IMR-90 (cell line): ENCODE data around the gene ATF6B. TPM values are rescaled to one million over a fixed set of nuclear protein-coding genes. Genes with fewer than 3 reads are reported as not detected.

Experiments
- ATAC-seq: fragments of 200-7000 bp; cut with Tn5 transposase; 2 replicates; pipeline ENCODE4 v1.9.1; 2020; ENCODE audit warnings: low read depth, mild to moderate bottlenecking, moderate library complexity
- BruUV-seq: library from RNA; stranded (reverse); fragments of 400-500 nt; replicated peaks from 2 replicates; lab custom pipeline; 2021; lab: Mats Ljungman, UMichigan
- CTCF ChIA-PET: fragments of 300-600 bp; formaldehyde crosslinking; extraction: SDS; loops from one replicate; lab custom pipeline; 2021; ENCODE audit warnings: antibody characterized with exemption; lab: Yijun Ruan, JAX
- POLR2A ChIA-PET: fragments of 300-600 bp; sonication (Branson Sonifier 250); formaldehyde crosslinking; loops from one replicate; lab custom pipeline; 2022; ENCODE audit warnings: antibody characterized with exemption; ENCODE audit not compliant: unreplicated experiment; lab: Charles Lee
- DNase-seq: peaks from one replicate; pipeline ENCODE4 v3.0.0; 2013
- H2AFZ ChIP-seq: replicated peaks from 2 replicates; pipeline ENCODE3; 2013; ENCODE audit warnings: low read length, mild to moderate bottlenecking; ENCODE audit not compliant: poor library complexity
- H2AK5ac ChIP-seq: 2 replicates; pipeline ENCODE4 v1.6.1; 2013; ENCODE audit warnings: low read depth, low read length, inconsistent platforms
- H2AK9ac ChIP-seq: replicated peaks from 2 replicates; pipeline ENCODE3; 2013; ENCODE audit warnings: mild to moderate bottlenecking, low read depth, low read length, moderate library complexity; ENCODE audit not compliant: poor library complexity
- H2BK120ac ChIP-seq: 2 replicates; pipeline ENCODE4 v1.6.1; 2013; ENCODE audit warnings: low read depth, low read length, inconsistent platforms
- H2BK15ac ChIP-seq: 3 replicates; pipeline ENCODE4 v1.6.1; 2013; ENCODE audit warnings: low read depth, low read length, inconsistent platforms
- H2BK20ac ChIP-seq: 2 replicates; pipeline ENCODE4 v1.6.1; 2013; ENCODE audit warnings: low read depth, mild to moderate bottlenecking, inconsistent platforms, low read length, moderate library complexity
- H2BK5ac ChIP-seq: 2 replicates; pipeline ENCODE4 v1.6.1; 2013; ENCODE audit warnings: mild to moderate bottlenecking, low read depth, low read length, inconsistent platforms; ENCODE audit not compliant: poor library complexity, severe bottlenecking
- H3K14ac ChIP-seq: replicated peaks from 2 replicates; pipeline ENCODE4 v1.6.1; 2013; ENCODE audit warnings: low read depth, low read length, inconsistent platforms
- H3K18ac ChIP-seq: 2 replicates; pipeline ENCODE4 v1.6.1; 2013; ENCODE audit warnings: low read depth, low read length, control low read depth
- H3K23ac ChIP-seq: 2 replicates; pipeline ENCODE4 v1.6.1; 2013; ENCODE audit warnings: low read depth, low read length, inconsistent platforms
- H3K27ac ChIP-seq: 2 replicates; pipeline ENCODE4 v1.5.1; 2013; ENCODE audit warnings: mild to moderate bottlenecking, control low read depth, low read length; ENCODE audit not compliant: insufficient read depth
- H3K27me3 ChIP-seq: 2 replicates; pipeline ENCODE4 v1.6.1; 2013; ENCODE audit warnings: low read length; ENCODE audit not compliant: control insufficient read depth, insufficient read depth
- H3K36me3 ChIP-seq: 2 replicates; pipeline ENCODE4 v1.6.1; 2013; ENCODE audit warnings: low read length, mixed read lengths; ENCODE audit not compliant: control insufficient read depth, insufficient read depth
- H3K4ac ChIP-seq: 2 replicates; pipeline ENCODE4 v1.6.1; 2013; ENCODE audit warnings: low read depth, low read length, inconsistent platforms
- H3K4me1 ChIP-seq: 2 replicates; pipeline ENCODE4 v1.6.1; 2013; ENCODE audit warnings: low read length, mixed read lengths; ENCODE audit not compliant: control insufficient read depth, insufficient read depth
- H3K4me2 ChIP-seq: 2 replicates; pipeline ENCODE4 v1.6.1; 2013; ENCODE audit warnings: low read depth, mild to moderate bottlenecking, control low read depth, low read length, moderate library complexity
- H3K4me3 ChIP-seq: 2 replicates; pipeline ENCODE4 v1.5.1; 2013; ENCODE audit warnings: low read depth, mild to moderate bottlenecking, control low read depth, low read length, moderate library complexity; ENCODE audit not compliant: insufficient read depth
- H3K56ac ChIP-seq: 2 replicates; pipeline ENCODE4 v1.6.1; 2013; ENCODE audit warnings: low read length, inconsistent platforms; ENCODE audit not compliant: insufficient read depth; ENCODE audit errors: extremely low read depth
- H3K79me1 ChIP-seq, 2 experiments: 2 replicates each; pipeline ENCODE4 v1.6.1; 2013; ENCODE audit warnings: low read length in 2 of 2, inconsistent platforms in 1 of 2, low read depth in 1 of 2
- H3K9ac ChIP-seq: 2 replicates; pipeline ENCODE4 v1.6.1; 2013; ENCODE audit warnings: low read depth, low read length, control low read depth
- H3K9me1 ChIP-seq: 2 replicates; pipeline ENCODE4 v1.6.1; 2013; ENCODE audit warnings: low read length, inconsistent platforms; ENCODE audit not compliant: insufficient read depth
- H3K9me3 ChIP-seq: 2 replicates; pipeline ENCODE4 v1.6.1; 2013; ENCODE audit warnings: low read length; ENCODE audit not compliant: control insufficient read depth, insufficient read depth
- H4K20me1 ChIP-seq: 2 replicates; pipeline ENCODE4 v1.6.1; 2013; ENCODE audit warnings: low read length, inconsistent platforms; ENCODE audit not compliant: insufficient read depth
- H4K5ac ChIP-seq: 2 replicates; pipeline ENCODE4 v1.6.1; 2013; ENCODE audit warnings: mild to moderate bottlenecking, low read depth, low read length, control low read depth
- H4K8ac ChIP-seq, 2 experiments: 2 replicates each; pipeline ENCODE4 v1.6.1; 2013; ENCODE audit warnings: low read depth in 2 of 2, low read length in 2 of 2, control low read depth in 1 of 2, inconsistent platforms in 1 of 2
- H4K91ac ChIP-seq: 2 replicates; pipeline ENCODE4 v1.6.1; 2013; ENCODE audit warnings: low read depth, low read length, inconsistent platforms; ENCODE audit not compliant: insufficient read depth
- BHLHE40 ChIP-seq: fragments of 150-350 bp; IDR thresholded peaks from 2 replicates; pipeline ENCODE4 v1.6.1; 2016; ENCODE audit warnings: mild to moderate bottlenecking, low read depth, low read length
- CEBPB ChIP-seq: IDR thresholded peaks from 2 replicates; pipeline ENCODE4 v1.6.1; 2012; ENCODE audit warnings: low read depth, low read length, improper control_type of control experiment
- CHD1 ChIP-seq: IDR thresholded peaks from 2 replicates; pipeline ENCODE4 v1.6.1; 2012; ENCODE audit warnings: low read depth, low read length, improper control_type of control experiment
- ELK1 ChIP-seq: fragments of 150-350 bp; IDR thresholded peaks from 2 replicates; pipeline ENCODE4 v1.6.1; 2016; ENCODE audit warnings: low read depth, mild to moderate bottlenecking, low read length, moderate library complexity, borderline replicate concordance
- FOS ChIP-seq: fragments of 150-350 bp; IDR thresholded peaks from 2 replicates; pipeline ENCODE4 v1.6.1; 2016; ENCODE audit warnings: low read depth, low read length
- MAFK ChIP-seq: IDR thresholded peaks from 2 replicates; pipeline ENCODE4 v1.6.1; 2012; ENCODE audit warnings: low read depth, low read length, improper control_type of control experiment
- MAZ ChIP-seq: IDR thresholded peaks from 2 replicates; pipeline ENCODE4 v1.6.1; 2012; ENCODE audit warnings: low read depth, mild to moderate bottlenecking, low read length, improper control_type of control experiment, moderate library complexity, borderline replicate concordance
- MXI1 ChIP-seq: IDR thresholded peaks from 2 replicates; pipeline ENCODE4 v1.6.1; 2012; ENCODE audit warnings: low read depth, mild to moderate bottlenecking, low read length, moderate library complexity, borderline replicate concordance
- NFE2L2 ChIP-seq: fragments of 150-350 bp; IDR thresholded peaks from 2 replicates; pipeline ENCODE4 v1.6.1; 2016; ENCODE audit warnings: low read depth, mild to moderate bottlenecking, low read length
- POLR2A ChIP-seq: IDR thresholded peaks from 2 replicates; pipeline ENCODE4 v1.6.1; 2012; ENCODE audit warnings: mild to moderate bottlenecking, low read depth, low read length
- RAD21 ChIP-seq: IDR thresholded peaks from 2 replicates; pipeline ENCODE4 v1.6.1; 2012; ENCODE audit warnings: low read length, improper control_type of control experiment
- RCOR1 ChIP-seq: IDR thresholded peaks from 2 replicates; pipeline ENCODE4 v1.6.1; 2012; ENCODE audit warnings: mild to moderate bottlenecking, low read length, improper control_type of control experiment; ENCODE audit not compliant: insufficient replicate concordance
- RFX5 ChIP-seq: IDR thresholded peaks from 2 replicates; pipeline ENCODE4 v1.8.0; 2012; ENCODE audit warnings: low read depth, mild to moderate bottlenecking, low read length, moderate library complexity
- SMC3 ChIP-seq: fragments of 150-350 bp; IDR thresholded peaks from 2 replicates; pipeline ENCODE4 v1.6.1; 2016; ENCODE audit warnings: low read depth, mild to moderate bottlenecking, antibody characterized with exemption, low read length, moderate library complexity
- WGBS, 2 experiments: methylation state at CpG; one replicate each; pipeline versions ENCODE4 v1.1.5 to v1.1.7; 2013; ENCODE audit warnings: missing lambda C conversion rate in 2 of 2; ENCODE audit not compliant: insufficient read length in 1 of 2; ENCODE audit errors: extremely low coverage in 2 of 2; 5-methylcytosine and 5-hydroxymethylcytosine counted together
- dilution Hi-C: fragments of 300-500 bp; cut with HindIII; formaldehyde crosslinking; loops from one replicate; pipeline ENCODE4 v1.14.3; 2018; ENCODE audit warnings: low sequenced_read_pairs; ENCODE audit not compliant: unreplicated experiment
- in situ Hi-C: fragments of 300-500 bp; cut with MboI; formaldehyde crosslinking; loops from 3 replicates; pipeline ENCODE4 v1.14.3; 2019; ENCODE audit warnings: low sequenced_read_pairs, inconsistent platforms, mixed read lengths
- intact Hi-C: fragments of 100-400 bp; cut with micrococcal nuclease; formaldehyde crosslinking; loops from 2 replicates; pipeline ENCODE4 v1.10.0; 2022
- polyA plus RNA-seq, 3 experiments: library from polyadenylated mRNA; depleted of rRNA; stranded (reverse); fragments of >200 nt; gene quantifications; 2 replicates each; pipeline ENCODE4 v1.2.3, GENCODE V29; 2012; ENCODE audit warnings: low replicate concordance in 1 of 3
- total RNA-seq: library from RNA; depleted of rRNA; stranded (reverse); fragments of >200 nt; gene quantifications from 2 replicates; pipeline ENCODE4 v1.2.3, GENCODE V29; 2012
- TF ChIP-seq, protein P1 (sequence below): conservative IDR thresholded peaks from 2 replicates; pipeline ENCODE4 v1.5.1; 2012; ENCODE audit warnings: mild to moderate bottlenecking, low read depth, low read length, improper control_type of control experiment
- TF ChIP-seq, protein P2 (sequence below): fragments of 150-350 bp; IDR thresholded peaks from 2 replicates; pipeline ENCODE4 v1.6.1; 2017; ENCODE audit warnings: mild to moderate bottlenecking, antibody characterized with exemption, low read length, low read depth

Gene ATF6B
- total and polyA plus RNA-seq, 2 of the 4 experiments (the other 2 are of a cell fraction): 7.9 to 69.6 TPM

- no peak overlapping the region for H3K23ac ChIP-seq
- no peak overlapping the region for H3K56ac ChIP-seq
- peaks cover 22% of the 10 kb centered on the region for H3K9me1 ChIP-seq
- H4K20me1 ChIP-seq: peaks cover 7% of the 10 kb centered on the region
- H3K79me1 ChIP-seq: no peaks in the 10 kb centered on the region
- TF ChIP-seq BHLHE40: no peak
- TF ChIP-seq RAD21: no peak
- no peak for TF ChIP-seq MXI1
- no peak for TF ChIP-seq RCOR1
- TF ChIP-seq RFX5: no peak
- no peak for TF ChIP-seq MAZ
- TF ChIP-seq, protein P1, sequence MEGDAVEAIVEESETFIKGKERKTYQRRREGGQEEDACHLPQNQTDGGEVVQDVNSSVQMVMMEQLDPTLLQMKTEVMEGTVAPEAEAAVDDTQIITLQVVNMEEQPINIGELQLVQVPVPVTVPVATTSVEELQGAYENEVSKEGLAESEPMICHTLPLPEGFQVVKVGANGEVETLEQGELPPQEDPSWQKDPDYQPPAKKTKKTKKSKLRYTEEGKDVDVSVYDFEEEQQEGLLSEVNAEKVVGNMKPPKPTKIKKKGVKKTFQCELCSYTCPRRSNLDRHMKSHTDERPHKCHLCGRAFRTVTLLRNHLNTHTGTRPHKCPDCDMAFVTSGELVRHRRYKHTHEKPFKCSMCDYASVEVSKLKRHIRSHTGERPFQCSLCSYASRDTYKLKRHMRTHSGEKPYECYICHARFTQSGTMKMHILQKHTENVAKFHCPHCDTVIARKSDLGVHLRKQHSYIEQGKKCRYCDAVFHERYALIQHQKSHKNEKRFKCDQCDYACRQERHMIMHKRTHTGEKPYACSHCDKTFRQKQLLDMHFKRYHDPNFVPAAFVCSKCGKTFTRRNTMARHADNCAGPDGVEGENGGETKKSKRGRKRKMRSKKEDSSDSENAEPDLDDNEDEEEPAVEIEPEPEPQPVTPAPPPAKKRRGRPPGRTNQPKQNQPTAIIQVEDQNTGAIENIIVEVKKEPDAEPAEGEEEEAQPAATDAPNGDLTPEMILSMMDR: no peak
- TF ChIP-seq MAFK: no peak
- no peak for TF ChIP-seq SMC3
- TF ChIP-seq POLR2A: no peak
- no peak for TF ChIP-seq CEBPB
- TF ChIP-seq, protein P2, sequence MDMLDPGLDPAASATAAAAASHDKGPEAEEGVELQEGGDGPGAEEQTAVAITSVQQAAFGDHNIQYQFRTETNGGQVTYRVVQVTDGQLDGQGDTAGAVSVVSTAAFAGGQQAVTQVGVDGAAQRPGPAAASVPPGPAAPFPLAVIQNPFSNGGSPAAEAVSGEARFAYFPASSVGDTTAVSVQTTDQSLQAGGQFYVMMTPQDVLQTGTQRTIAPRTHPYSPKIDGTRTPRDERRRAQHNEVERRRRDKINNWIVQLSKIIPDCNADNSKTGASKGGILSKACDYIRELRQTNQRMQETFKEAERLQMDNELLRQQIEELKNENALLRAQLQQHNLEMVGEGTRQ: no peak
- no peak for TF ChIP-seq FOS
- no peak for TF ChIP-seq CHD1
- no peak for TF ChIP-seq ELK1
- no peak for TF ChIP-seq NFE2L2
- H3K14ac ChIP-seq: no peak overlapping the region
- peaks cover 46% of the 10 kb centered on the region for H3K27me3 ChIP-seq
- H4K91ac ChIP-seq: no peak overlapping the region
- H2BK15ac ChIP-seq: no peak overlapping the region
- H2AK5ac ChIP-seq: peak overlapping the region; percentile 87
- no CpG with 5 or more reads among the region's 2 CpGs for WGBS, 2 experiments
- no peaks in the 10 kb centered on the region for H3K9me3 ChIP-seq
- H2BK5ac ChIP-seq: no peak overlapping the region
- peaks cover 28% of the 10 kb centered on the region for H3K4me1 ChIP-seq
- no peak overlapping the region for H3K27ac ChIP-seq
- DNase-seq (no peak), ATAC-seq (no peak)
- BruUV-seq: no TSS peak
- no peak overlapping the region for H4K5ac ChIP-seq
- H2AK9ac ChIP-seq: no peak overlapping the region
- no peak overlapping the region for H2AFZ ChIP-seq
- H3K4me3 ChIP-seq: no peak overlapping the region
- no peak overlapping the region; the same call in 1 of the 2 replicates for H3K4ac ChIP-seq
- intact Hi-C loops: no loop called here
- no peak overlapping the region for H2BK120ac ChIP-seq
- no peak overlapping the region for H3K4me2 ChIP-seq
- ChIA-PET CTCF (no interaction called here), POLR2A (no interaction called here)
- H3K36me3 ChIP-seq: no peaks in the 10 kb centered on the region
- no peak overlapping the region; the same call in 1 of the 2 replicates for H2BK20ac ChIP-seq
- no peak overlapping the region for H3K18ac ChIP-seq
- in situ Hi-C loops: no loop called here
- H4K8ac ChIP-seq: no peak overlapping the region
- dilution Hi-C loops: no loop called here
- H3K9ac ChIP-seq: no peak overlapping the region
These were observed 43.3 kb downstream of the ATF6B start for GRCh38 chr6:32084780-32085179.
